Hepatic stellate cell (primary cell): ENCODE measurements around the gene PNMT.
"Not testable (repeated sequence)": the region's sequence is repeated elsewhere in the genome, so short reads cannot be mapped to it uniquely, and the experiment has no call there.

ENCODE experiments used
- DNase-seq: peaks from one replicate; pipeline ENCODE4 v3.0.0; 2011; ENCODE audit warnings: low spot score

PNMT gene

GRCh38 chr17:39687546-39688474 lies 19.6 kb downstream of the PNMT start, which contains the start of gene PGAP3:
Gene PGAP3 (minus strand): TSS chr17:39688057. CDS start chr17:39688014, 43 bp downstream.
- DNase-seq: peak; percentile 95

GRCh38 chr17:39688475-39688835 lies 20.2 kb downstream of the PNMT start:
- DNase-seq: no peak

- no peak for DNase-seq
Measured at GRCh38 chr17:39688945-39689344, 20.7 kb downstream of the PNMT start.

GRCh38 chr17:39694593-39694992 lies 26.3 kb downstream of the PNMT start:
- no peak for DNase-seq

- DNase-seq: no peak
Measured at GRCh38 chr17:39695089-39695474, 26.8 kb downstream of the PNMT start.

GRCh38 chr17:39696731-39697130 lies 28.5 kb downstream of the PNMT start:
- no peak for DNase-seq

GRCh38 chr17:39697961-39698360 lies 29.7 kb downstream of the PNMT start:
- DNase-seq: no peak

- not testable (repeated sequence) for DNase-seq
Measured at GRCh38 chr17:39699157-39699817, 31.0 kb downstream of the PNMT start.

GRCh38 chr17:39699818-39700147 lies 31.5 kb downstream of the PNMT start, which contains the start of gene ERBB2:
Gene ERBB2 (plus strand): TSS chr17:39700064. CDS start chr17:39700239, 175 bp downstream.
- peak; percentile 88 for DNase-seq

GRCh38 chr17:39700148-39700987 lies 32.1 kb downstream of the PNMT start:
- peak; percentile 68 for DNase-seq

GRCh38 chr17:39701012-39701783 lies 32.9 kb downstream of the PNMT start:
- no peak for DNase-seq

- DNase-seq: no peak
Measured at GRCh38 chr17:39701784-39702422, 33.6 kb downstream of the PNMT start.

GRCh38 chr17:39702901-39703893 lies 34.9 kb downstream of the PNMT start:
- no peak for DNase-seq

GRCh38 chr17:39703913-39704312 lies 35.7 kb downstream of the PNMT start:
- DNase-seq: no peak

- peak; percentile 58 for DNase-seq
Measured at GRCh38 chr17:39704821-39705551, 36.7 kb downstream of the PNMT start.

GRCh38 chr17:39705786-39706348 lies 37.6 kb downstream of the PNMT start:
- no peak for DNase-seq

- DNase-seq: no peak
Measured at GRCh38 chr17:39706383-39706782, 38.1 kb downstream of the PNMT start.

GRCh38 chr17:39706921-39707337 lies 38.7 kb downstream of the PNMT start:
- DNase-seq: no peak
